Measurements from ENCODE around the gene PCDHGC4.

DNA sequence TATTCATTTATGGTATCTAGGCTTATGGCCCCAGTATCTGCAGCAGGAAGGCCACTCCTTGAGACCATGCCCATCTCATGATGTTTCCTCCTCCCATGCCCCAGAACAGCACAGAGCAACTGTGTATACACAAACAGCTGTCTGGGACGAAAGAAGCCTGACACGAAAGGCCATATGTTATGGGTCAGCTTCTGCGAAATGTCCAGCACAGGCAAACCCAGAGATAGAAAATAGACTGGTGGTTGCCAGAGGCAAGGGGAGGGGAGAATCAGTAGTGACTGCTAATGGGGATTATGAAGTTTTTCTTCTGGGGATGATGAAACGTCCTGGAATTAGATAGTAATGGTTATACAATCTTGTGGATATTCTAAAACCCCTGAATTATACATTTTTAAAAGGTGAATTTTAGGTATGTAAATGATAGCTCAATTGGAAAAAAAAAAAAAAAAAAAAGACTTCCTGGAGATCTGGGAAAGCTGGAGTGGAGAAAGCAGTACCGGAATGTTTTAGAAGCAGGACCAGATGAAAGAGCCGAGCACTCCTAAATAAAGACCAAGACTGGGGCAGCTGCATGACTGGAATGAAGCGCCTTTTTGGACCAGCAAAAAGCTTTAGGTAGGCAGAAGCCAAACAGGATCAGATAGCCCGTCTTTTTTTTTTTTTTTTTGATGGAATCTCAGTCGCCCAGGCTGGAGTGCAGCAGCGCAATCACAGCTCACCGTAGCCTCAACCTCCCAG is 33.2 kb downstream of the PCDHGC4 start:
- no peak for TF ChIP-seq CTCF (IDR thresholded peaks at IDR 0.05; ENCODE audit: low read depth, low read length)
- TF ChIP-seq EZH2phosphoT487 (IDR thresholded peaks at IDR 0.05; ENCODE audit: low read depth): no peak

Measured in OCI-LY3 (cell line).